Measurements from ENCODE around the gene STK10.

DNA sequence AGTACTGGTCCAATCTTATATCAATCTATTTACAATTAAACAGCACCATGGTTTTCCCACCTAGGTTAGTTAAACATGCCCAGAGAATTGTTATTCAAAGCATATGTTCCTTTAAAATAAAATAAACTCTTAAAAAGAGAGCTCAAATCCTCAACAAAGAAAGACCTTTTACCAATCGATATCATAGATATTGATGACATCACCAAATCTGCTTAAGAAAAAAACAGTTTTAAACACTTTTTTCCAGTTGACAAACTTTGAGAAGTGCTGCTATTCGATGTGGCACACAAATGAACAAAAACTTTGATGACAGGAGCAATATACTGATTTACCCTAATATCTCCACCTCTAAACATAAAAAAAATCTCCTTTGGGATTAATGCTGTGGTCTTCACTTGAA lies 21.7 kb upstream of the STK10 start:
- no peak for TF ChIP-seq POLR2A (IDR thresholded peaks at IDR 0.05)
- TF ChIP-seq POLR2AphosphoS5 (IDR thresholded peaks at IDR 0.05): no peak
- no peak for TF ChIP-seq CTCF (IDR thresholded peaks at IDR 0.05)
